Endothelial cell of umbilical vein (primary cell): ENCODE results near the gene COBLL1. TPM values are rescaled to one million over a fixed set of nuclear protein-coding genes. Genes with fewer than 3 reads are reported as not detected.

Experiments
- BruUV-seq: library from RNA; stranded (reverse); fragments of 400-500 nt; replicated peaks from 2 replicates; lab custom pipeline; 2021; lab: Mats Ljungman, UMichigan
- CTCF ChIA-PET: fragments of 300-600, 350-600 bp; sonication (Branson Sonifier 250); formaldehyde crosslinking; loops from one replicate; lab custom pipeline; 2021; ENCODE audit warnings: antibody characterized with exemption, inconsistent platforms; lab: Charles Lee
- POLR2A ChIA-PET: fragments of 300-600, 350-600 bp; sonication (Branson Sonifier 250); formaldehyde crosslinking; loops from one replicate; lab custom pipeline; 2021; ENCODE audit warnings: antibody characterized with exemption, inconsistent platforms; lab: Charles Lee
- DNase-seq: peaks from one replicate; pipeline ENCODE4 v3.0.0-alpha.2; 2011; ENCODE audit warnings: low read depth, low spot score
- FAIRE-seq: peaks from 2 replicates; lab custom pipeline; 2011; peaks lifted over from hg19 to GRCh38; lab: Jason Lieb, UNC
- H2AFZ ChIP-seq: 2 replicates; pipeline ENCODE4 v1.6.0; 2012; ENCODE audit warnings: low read depth, low read length, control low read depth, inconsistent platforms
- H3K27ac ChIP-seq: 2 replicates; pipeline ENCODE4 v1.5.1; 2011; ENCODE audit warnings: low read depth, mild to moderate bottlenecking, control low read depth, low read length, moderate library complexity; ENCODE audit not compliant: insufficient read depth
- H3K27me3 ChIP-seq, 2 experiments: 2 replicates each; pipeline versions ENCODE4 v1.6.0 to v1.6.1; 2011; ENCODE audit warnings: low read length in 2 of 2, mixed read lengths in 1 of 2; ENCODE audit not compliant: control insufficient read depth in 2 of 2, insufficient read depth in 2 of 2
- H3K36me3 ChIP-seq, 2 experiments: 2 replicates in 1 of 2; 3 replicates in 1 of 2; pipeline ENCODE4 v1.5.1; 2011; ENCODE audit warnings: low read length in 2 of 2, mild to moderate bottlenecking in 1 of 2, moderate library complexity in 1 of 2; ENCODE audit not compliant: control insufficient read depth in 2 of 2, insufficient read depth in 2 of 2; ENCODE audit errors: extremely low read depth in 1 of 2
- H3K4me1 ChIP-seq: 3 replicates; pipeline ENCODE4 v1.5.1; 2011; ENCODE audit warnings: mild to moderate bottlenecking, low read length; ENCODE audit not compliant: control insufficient read depth, insufficient read depth; ENCODE audit errors: extremely low read depth
- H3K4me2 ChIP-seq: 2 replicates; pipeline ENCODE4 v1.6.1; 2011; ENCODE audit warnings: low read length, control low read depth, mixed read lengths; ENCODE audit not compliant: insufficient read depth
- H3K4me3 ChIP-seq, 3 experiments: fragments of 200-600 bp in 1 of 3; sonication (generic), shearing (Covaris generic) in 1 of 3; replicated peaks in 1 of 3; 2 replicates each; pipeline ENCODE4 v1.5.1; 2011 to 2016; ENCODE audit warnings: control low read depth in 3 of 3, low read length in 3 of 3, mild to moderate bottlenecking in 2 of 3, inconsistent platforms in 1 of 3, low read depth in 1 of 3, moderate library complexity in 1 of 3; ENCODE audit not compliant: insufficient read depth in 1 of 3
- H3K79me2 ChIP-seq: 2 replicates; pipeline ENCODE4 v1.6.0; 2012; ENCODE audit warnings: low read length, inconsistent platforms; ENCODE audit not compliant: control insufficient read depth, insufficient read depth
- H3K9ac ChIP-seq: replicated peaks from 2 replicates; pipeline ENCODE3; 2011; ENCODE audit warnings: low read length, control low read depth; ENCODE audit not compliant: insufficient read depth; ENCODE audit errors: extremely low read depth
- H3K9me1 ChIP-seq: replicated peaks from 3 replicates; pipeline ENCODE4 v1.6.0; 2011; ENCODE audit warnings: mild to moderate bottlenecking, low read length; ENCODE audit not compliant: control insufficient read depth, insufficient read depth; ENCODE audit errors: extremely low read depth
- H3K9me3 ChIP-seq: replicated peaks from 2 replicates; pipeline ENCODE4 v1.5.1; 2012; ENCODE audit warnings: low read length, inconsistent platforms; ENCODE audit not compliant: control insufficient read depth, insufficient read depth
- H4K20me1 ChIP-seq: replicated peaks from 2 replicates; pipeline ENCODE3; 2011; ENCODE audit warnings: mild to moderate bottlenecking, low read length; ENCODE audit not compliant: control insufficient read depth, insufficient read depth; ENCODE audit errors: extremely low read depth
- EZH2 ChIP-seq: IDR thresholded peaks from 2 replicates; pipeline ENCODE4 v1.6.1; 2012; ENCODE audit warnings: borderline replicate concordance, low read depth, mild to moderate bottlenecking, moderate library complexity, low read length, inconsistent platforms; ENCODE audit not compliant: severe bottlenecking
- FOS ChIP-seq: IDR thresholded peaks from 2 replicates; pipeline ENCODE4 v1.6.1; 2011; ENCODE audit warnings: mild to moderate bottlenecking, low read length, moderate library complexity, borderline replicate concordance; ENCODE audit not compliant: insufficient read depth
- GATA2 ChIP-seq: IDR thresholded peaks from 2 replicates; pipeline ENCODE4 v1.7.0; 2011; ENCODE audit warnings: low read depth, mild to moderate bottlenecking, moderate library complexity, mixed read lengths, low read length; ENCODE audit not compliant: insufficient read length, insufficient read depth
- JUN ChIP-seq: IDR thresholded peaks from 2 replicates; pipeline ENCODE4 v1.6.1; 2011; ENCODE audit warnings: borderline replicate concordance, low read depth; ENCODE audit not compliant: insufficient read length, insufficient read depth
- MYC ChIP-seq: IDR thresholded peaks from one replicate; pipeline ENCODE4 v1.6.1; 2011; ENCODE audit warnings: mild to moderate bottlenecking, low read depth, low read length
- POLR2A ChIP-seq: IDR thresholded peaks from 2 replicates; pipeline ENCODE4 v1.6.1; 2012; ENCODE audit warnings: low read depth, mild to moderate bottlenecking, control low read depth, low read length
- POLR2AphosphoS5 ChIP-seq: IDR thresholded peaks from 2 replicates; pipeline ENCODE4 v1.6.1; 2012; ENCODE audit warnings: low read depth, mild to moderate bottlenecking, control low read depth, low read length, moderate library complexity; ENCODE audit not compliant: insufficient read depth
- dilution Hi-C: fragments of 300-500 bp; cut with MboI; formaldehyde crosslinking; loops from one replicate; pipeline ENCODE4 v1.15.0; 2019; ENCODE audit warnings: low sequenced_read_pairs; ENCODE audit not compliant: extremely low pct_ligation_motif_present
- intact Hi-C: fragments of 100-400 bp; cut with micrococcal nuclease; formaldehyde crosslinking; loops from one replicate; pipeline ENCODE4 v1.10.0; 2022
- polyA plus RNA-seq, 4 experiments: library from polyadenylated mRNA; depleted of rRNA in 3 of 4; stranded (reverse) in 3 of 4; unstranded in 1 of 4; fragments of >200 nt; gene quantifications; 2 replicates each; pipeline versions ENCODE4 v1.2.1 to v1.2.3, GENCODE V29; 2011 to 2012; ENCODE audit warnings: missing spikeins in 1 of 4
- total RNA-seq: library from RNA; stranded (reverse); gene quantifications from 2 replicates; pipeline ENCODE4 v1.2.3, GENCODE V29; 2021
- TF ChIP-seq, protein P1 (sequence below): IDR thresholded peaks from 2 replicates; pipeline ENCODE4 v1.6.1; 2011; ENCODE audit not compliant: insufficient read depth, insufficient read length
- TF ChIP-seq, protein P2 (sequence below), 2 donors: IDR thresholded peaks; 1 replicate in 1 of 2; 2 replicates in 1 of 2; pipeline ENCODE4 v1.5.1; 2011; ENCODE audit warnings: low read length in 2 of 2, mild to moderate bottlenecking in 2 of 2, moderate library complexity in 2 of 2, control low read depth in 1 of 2, inconsistent platforms in 1 of 2, low read depth in 1 of 2; ENCODE audit not compliant: insufficient read depth in 1 of 2; ENCODE audit errors: extremely low read depth in 1 of 2

COBLL1 gene
- total and polyA plus RNA-seq, 2 donors (not counting 3 experiments of a cell fraction or from before 2014, with no cell fraction given) = 9.1 to 38.4 TPM

DNA sequence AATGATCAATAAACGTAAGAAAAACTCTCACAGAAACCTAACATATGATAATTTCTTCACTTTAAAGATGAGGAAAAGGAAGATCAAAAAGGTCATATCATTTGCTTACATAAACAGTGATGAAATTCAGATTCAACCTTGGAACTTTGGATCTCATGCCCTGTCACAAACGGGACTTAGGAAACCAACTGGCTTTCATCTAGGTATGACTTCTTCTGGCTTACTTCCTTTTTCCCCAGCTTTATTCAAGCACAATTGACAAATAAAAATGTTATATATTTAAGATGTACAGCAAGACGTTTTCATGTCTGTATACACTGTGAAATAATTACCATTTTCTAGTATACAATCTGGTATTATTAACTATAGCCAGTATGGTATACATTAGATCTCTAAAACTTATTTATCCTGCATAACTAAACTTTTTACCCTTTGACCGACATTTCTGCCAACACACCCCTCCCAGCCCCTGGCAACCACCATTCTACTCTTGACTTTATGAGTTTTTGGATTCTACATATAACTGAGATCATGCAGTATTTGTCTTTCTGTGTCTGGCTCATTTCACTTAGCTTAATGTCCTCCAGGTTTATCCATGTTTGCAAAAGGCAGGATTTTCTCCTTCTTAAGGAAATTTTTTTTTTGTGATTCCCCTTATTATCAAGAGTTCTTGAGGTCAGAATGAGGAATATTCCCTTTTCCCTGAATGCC lies 46.0 kb upstream of the COBLL1 start:
- no peaks in the 10 kb centered on the region for H3K9me1 ChIP-seq
- no peak for TF ChIP-seq GATA2
- TF ChIP-seq FOS = no peak
- TF ChIP-seq, protein P1, sequence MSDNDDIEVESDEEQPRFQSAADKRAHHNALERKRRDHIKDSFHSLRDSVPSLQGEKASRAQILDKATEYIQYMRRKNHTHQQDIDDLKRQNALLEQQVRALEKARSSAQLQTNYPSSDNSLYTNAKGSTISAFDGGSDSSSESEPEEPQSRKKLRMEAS = no peak
- TF ChIP-seq EZH2 = no peak
- TF ChIP-seq MYC = no peak
- TF ChIP-seq, protein P2, sequence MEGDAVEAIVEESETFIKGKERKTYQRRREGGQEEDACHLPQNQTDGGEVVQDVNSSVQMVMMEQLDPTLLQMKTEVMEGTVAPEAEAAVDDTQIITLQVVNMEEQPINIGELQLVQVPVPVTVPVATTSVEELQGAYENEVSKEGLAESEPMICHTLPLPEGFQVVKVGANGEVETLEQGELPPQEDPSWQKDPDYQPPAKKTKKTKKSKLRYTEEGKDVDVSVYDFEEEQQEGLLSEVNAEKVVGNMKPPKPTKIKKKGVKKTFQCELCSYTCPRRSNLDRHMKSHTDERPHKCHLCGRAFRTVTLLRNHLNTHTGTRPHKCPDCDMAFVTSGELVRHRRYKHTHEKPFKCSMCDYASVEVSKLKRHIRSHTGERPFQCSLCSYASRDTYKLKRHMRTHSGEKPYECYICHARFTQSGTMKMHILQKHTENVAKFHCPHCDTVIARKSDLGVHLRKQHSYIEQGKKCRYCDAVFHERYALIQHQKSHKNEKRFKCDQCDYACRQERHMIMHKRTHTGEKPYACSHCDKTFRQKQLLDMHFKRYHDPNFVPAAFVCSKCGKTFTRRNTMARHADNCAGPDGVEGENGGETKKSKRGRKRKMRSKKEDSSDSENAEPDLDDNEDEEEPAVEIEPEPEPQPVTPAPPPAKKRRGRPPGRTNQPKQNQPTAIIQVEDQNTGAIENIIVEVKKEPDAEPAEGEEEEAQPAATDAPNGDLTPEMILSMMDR (IDR thresholded peaks at IDR 0.05; ENCODE audit: extremely low read depth in 1 of 2, insufficient read depth in 1 of 2, low read depth in 1 of 2, low read length in 2 of 2) = no peak
- TF ChIP-seq POLR2A = no peak
- TF ChIP-seq POLR2AphosphoS5 = no peak
- TF ChIP-seq JUN = no peak
- H3K27me3 ChIP-seq = no peaks in the 10 kb centered on the region
- DNase-seq (no peak), FAIRE-seq (peak; percentile 37)
- H3K9ac ChIP-seq = no peak overlapping the region
- H3K9me3 ChIP-seq = no peaks in the 10 kb centered on the region
- no peak overlapping the region for H2AFZ ChIP-seq
- no peak overlapping the region for H3K27ac ChIP-seq
- no peaks in the 10 kb centered on the region for H3K79me2 ChIP-seq
- dilution Hi-C loops (no loop called here), intact Hi-C loops (no loop called here)
- ChIA-PET CTCF (interaction anchor here (1.1 to 1.2 kb wide), 3 partner anchors 28 to 316 kb away, joined by 3 to 6 read pairs (median 3); partner anchors contain the start of genes COBLL1 and SCN3A), POLR2A (no interaction called here)
- H3K36me3 ChIP-seq = no peaks in the 10 kb centered on the region
- no peak overlapping the region for H3K4me2 ChIP-seq
- no peaks in the 10 kb centered on the region for H4K20me1 ChIP-seq
- H3K4me3 ChIP-seq = no peak overlapping the region
- H3K4me1 ChIP-seq = no peaks in the 10 kb centered on the region
- no TSS peak for BruUV-seq
